Measurements from ENCODE around the gene NFYC.

- TF ChIP-seq CTCF (IDR thresholded peaks at IDR 0.05) (no peak), POLR2A (IDR thresholded peaks at IDR 0.05) (no peak)
These were observed 70.8 kb downstream of the NFYC start for GRCh38 chr1:40762144-40762923.
